ENCODE results near the gene C3orf20.
"Not testable (repeated sequence)": the region's sequence is repeated elsewhere in the genome, so short reads cannot be mapped to it uniquely, and the experiment has no call there.

Gene C3orf20

GRCh38 chr3:14797731-14798130 lies 122.8 kb downstream of the C3orf20 start:
- no peak for DNase-seq (ENCODE audit: low read depth)

GRCh38 chr3:14798231-14798630 lies 123.3 kb downstream of the C3orf20 start:
- DNase-seq (ENCODE audit: low read depth) = no peak

- no peak for DNase-seq (ENCODE audit: low read depth)
Observed at GRCh38 chr3:14799146-14799545, 124.2 kb downstream of the C3orf20 start.

- no peak for DNase-seq (ENCODE audit: low read depth)
Observed at GRCh38 chr3:14801031-14801430, 126.1 kb downstream of the C3orf20 start.

GRCh38 chr3:14801668-14802380 lies 126.9 kb downstream of the C3orf20 start:
- no peak for DNase-seq (ENCODE audit: low read depth)

GRCh38 chr3:14802381-14802731 lies 127.4 kb downstream of the C3orf20 start:
- no peak for DNase-seq (ENCODE audit: low read depth)

- no peak for DNase-seq (ENCODE audit: low read depth)
Observed at GRCh38 chr3:14803101-14803980, 128.4 kb downstream of the C3orf20 start.

GRCh38 chr3:14803981-14804834 lies 129.3 kb downstream of the C3orf20 start:
- DNase-seq (ENCODE audit: low read depth) = no peak

- no peak for DNase-seq (ENCODE audit: low read depth)
Observed at GRCh38 chr3:14804835-14805780, 130.2 kb downstream of the C3orf20 start.

- DNase-seq (ENCODE audit: low read depth) = no peak
Observed at GRCh38 chr3:14805961-14806537, 131.1 kb downstream of the C3orf20 start.

- no peak for DNase-seq (ENCODE audit: low read depth)
Observed at GRCh38 chr3:14806641-14807263, 131.8 kb downstream of the C3orf20 start.

GRCh38 chr3:14808025-14808424 lies 133.1 kb downstream of the C3orf20 start:
- no peak for DNase-seq (ENCODE audit: low read depth)

GRCh38 chr3:14808502-14809266 lies 133.7 kb downstream of the C3orf20 start:
- no peak for DNase-seq (ENCODE audit: low read depth)

- not testable (repeated sequence) for DNase-seq (ENCODE audit: low read depth)
Observed at GRCh38 chr3:14809611-14810010, 134.7 kb downstream of the C3orf20 start.

- no peak for DNase-seq (ENCODE audit: low read depth)
Observed at GRCh38 chr3:14810070-14810791, 135.3 kb downstream of the C3orf20 start.

GRCh38 chr3:14810801-14811661 lies 136.1 kb downstream of the C3orf20 start:
- no peak for DNase-seq (ENCODE audit: low read depth)

GRCh38 chr3:14811684-14812083 lies 136.7 kb downstream of the C3orf20 start:
- DNase-seq (ENCODE audit: low read depth) = no peak
